HCT116 (cell line): ENCODE data around the gene DYNC1I1. TPM values are rescaled to one million over a fixed set of nuclear protein-coding genes. Genes with fewer than 3 reads are reported as not detected.

Experiments
- ATAC-seq: fragments of 200-7000 bp; cut with Tn5 transposase; 2 replicates; pipeline ENCODE4 v1.9.1; 2020; ENCODE audit warnings: mild to moderate bottlenecking, moderate library complexity
- BruUV-seq: library from RNA; stranded (reverse); fragments of 400-500 nt; replicated peaks from 2 replicates; lab custom pipeline; 2021; lab: Mats Ljungman, UMichigan
- CTCF ChIA-PET: fragments of 300-600 bp; sonication (Branson Sonifier 250); formaldehyde crosslinking; loops from one replicate; lab custom pipeline; 2021; ENCODE audit warnings: antibody characterized with exemption; lab: Charles Lee
- POLR2A ChIA-PET: fragments of 300-600, 350-600 bp; sonication (Branson Sonifier 250); formaldehyde crosslinking; loops from one replicate; lab custom pipeline; 2021; ENCODE audit warnings: antibody characterized with exemption; lab: Charles Lee
- RAD21 ChIA-PET, 2 experiments: fragments of 300-600 bp; sonication (Branson Sonifier 250); formaldehyde crosslinking; loops; one replicate each; lab custom pipeline; 2023; ENCODE audit warnings: low total read pairs in 2 of 2; ENCODE audit not compliant: uncharacterized antibody in 2 of 2, unreplicated experiment in 2 of 2, low non-redundant PET in 1 of 2; lab: Charles Lee
- DNase-seq: peaks from one replicate; pipeline ENCODE4 v3.0.0-alpha.2; 2010; ENCODE audit warnings: low read depth, low spot score
- H2AFZ ChIP-seq: fragments of 200-600 bp; shearing (Covaris generic), sonication (generic); 2 replicates; pipeline ENCODE4 v1.6.1; 2017; ENCODE audit warnings: low read depth, mixed run types, mixed read lengths, antibody characterized with exemption, low read length; ENCODE audit not compliant: poor library complexity, severe bottlenecking
- H3K27ac ChIP-seq: 2 replicates; pipeline ENCODE4 v1.5.1; 2012; ENCODE audit warnings: low read depth, low read length
- H3K27me3 ChIP-seq: fragments of 200-600 bp; sonication (generic); 2 replicates; pipeline ENCODE4 v1.6.1; 2016; ENCODE audit warnings: mixed run types, low read length, mixed read lengths; ENCODE audit not compliant: insufficient read depth
- H3K36me3 ChIP-seq, 2 experiments: fragments of 200-500 bp in 1 of 2; fragments of 200-600 bp in 1 of 2; sonication (Bioruptor generic) in 1 of 2; sonication (generic) in 1 of 2; 2 replicates each; pipeline versions ENCODE4 v1.5.1 to v1.6.1; 2014 to 2016; ENCODE audit warnings: low read length in 2 of 2, inconsistent platforms in 1 of 2, mixed read lengths in 1 of 2, mixed run types in 1 of 2; ENCODE audit not compliant: insufficient read depth in 2 of 2, control insufficient read depth in 1 of 2
- H3K4me1 ChIP-seq, 2 experiments: fragments of 200-600 bp in 1 of 2; sonication (generic) in 1 of 2; 2 replicates each; pipeline versions ENCODE4 v1.5.1 to v1.6.1; 2012 to 2017; ENCODE audit warnings: low read length in 2 of 2, inconsistent platforms in 1 of 2, mild to moderate bottlenecking in 1 of 2, mixed read lengths in 1 of 2, mixed run types in 1 of 2, moderate library complexity in 1 of 2; ENCODE audit not compliant: insufficient read depth in 2 of 2, control insufficient read depth in 1 of 2
- H3K4me2 ChIP-seq: fragments of 200-600 bp; sonication (generic); 2 replicates; pipeline ENCODE4 v1.6.1; 2017; ENCODE audit warnings: mixed run types, low read length, mixed read lengths
- H3K4me3 ChIP-seq, 2 experiments: fragments of 200-600 bp in 1 of 2; sonication (generic) in 1 of 2; replicated peaks in 1 of 2; 2 replicates each; pipeline ENCODE4 v1.5.1; 2011 to 2016; ENCODE audit warnings: low read length in 2 of 2, control low read depth in 1 of 2, low read depth in 1 of 2, mild to moderate bottlenecking in 1 of 2, mixed read lengths in 1 of 2, mixed run types in 1 of 2
- H3K79me2 ChIP-seq: fragments of 200-600 bp; sonication (generic); 2 replicates; pipeline ENCODE4 v1.6.1; 2017; ENCODE audit warnings: mild to moderate bottlenecking, mixed run types, low read length, moderate library complexity, mixed read lengths; ENCODE audit not compliant: insufficient read depth
- H3K9ac ChIP-seq: fragments of 200-600 bp; sonication (generic); 2 replicates; pipeline ENCODE4 v1.6.1; 2016; ENCODE audit warnings: low read length, mixed read lengths
- H3K9me2 ChIP-seq: fragments of 200-600 bp; sonication (generic), shearing (Covaris generic); 2 replicates; pipeline ENCODE4 v1.6.1; 2017; ENCODE audit warnings: mixed run types, mild to moderate bottlenecking, moderate library complexity; ENCODE audit not compliant: insufficient read depth
- H3K9me3 ChIP-seq, 2 experiments: fragments of 200-500 bp in 1 of 2; fragments of 200-600 bp in 1 of 2; sonication (Bioruptor generic) in 1 of 2; sonication (generic) in 1 of 2; 2 replicates each; pipeline ENCODE4 v1.6.1; 2014 to 2017; ENCODE audit warnings: low read length in 2 of 2, mixed read lengths in 2 of 2, inconsistent platforms in 1 of 2, low read depth in 1 of 2, mild to moderate bottlenecking in 1 of 2, mixed run types in 1 of 2, moderate library complexity in 1 of 2; ENCODE audit not compliant: control insufficient read depth in 1 of 2, insufficient read depth in 1 of 2
- H4K20me1 ChIP-seq: fragments of 200-600 bp; sonication (generic), shearing (Covaris generic); 2 replicates; pipeline ENCODE4 v1.6.1; 2017; ENCODE audit warnings: mixed run types, mild to moderate bottlenecking, moderate library complexity; ENCODE audit not compliant: insufficient read depth
- CBX3 ChIP-seq: IDR thresholded peaks from 2 replicates; pipeline ENCODE4 v1.6.1; 2012; ENCODE audit warnings: low read depth
- CEBPB ChIP-seq: IDR thresholded peaks from 2 replicates; pipeline ENCODE4 v1.6.1; 2012; ENCODE audit warnings: low read depth
- EGR1 ChIP-seq: IDR thresholded peaks from 2 replicates; pipeline ENCODE4 v1.6.1; 2012; ENCODE audit warnings: low read depth
- ELF1 ChIP-seq: IDR thresholded peaks from 2 replicates; pipeline ENCODE4 v1.6.1; 2012; ENCODE audit warnings: low read depth, borderline replicate concordance
- EZH2 ChIP-seq: fragments of 200-600 bp; sonication (generic); IDR thresholded peaks from 2 replicates; pipeline ENCODE4 v1.6.1; 2017; ENCODE audit warnings: antibody characterized with exemption, mixed run types
- EZH2phosphoT487 ChIP-seq: fragments of 200-600 bp; IDR thresholded peaks from 2 replicates; pipeline ENCODE4 v1.6.1; 2018; ENCODE audit warnings: antibody characterized with exemption, borderline replicate concordance
- FOSL1 ChIP-seq: IDR thresholded peaks from 2 replicates; pipeline ENCODE4 v1.6.1; 2012; ENCODE audit warnings: low read depth
- JUND ChIP-seq: IDR thresholded peaks from 2 replicates; pipeline ENCODE4 v1.6.1; 2012
- POLR2A ChIP-seq: IDR thresholded peaks from 2 replicates; pipeline ENCODE4 v1.7.0; 2011; ENCODE audit warnings: borderline replicate concordance; ENCODE audit not compliant: insufficient read depth, insufficient read length; ENCODE audit errors: extremely low read depth
- SRF ChIP-seq: IDR thresholded peaks from 2 replicates; pipeline ENCODE4 v1.6.1; 2012; ENCODE audit warnings: low read depth
- TCF7L2 ChIP-seq: IDR thresholded peaks from 2 replicates; pipeline ENCODE4 v1.7.0; 2011; ENCODE audit warnings: borderline replicate concordance, inconsistent platforms; ENCODE audit not compliant: insufficient read depth, insufficient read length; ENCODE audit errors: extremely low read depth
- intact Hi-C: fragments of 100-400 bp; cut with micrococcal nuclease; formaldehyde crosslinking; loops from 2 replicates; pipeline ENCODE4 v1.10.0; 2022
- total RNA-seq: library from RNA; stranded (reverse); gene quantifications from one replicate; pipeline ENCODE4 v1.2.1, GENCODE V29; 2021; ENCODE audit not compliant: unreplicated experiment
- TF ChIP-seq, protein P1 (sequence below): IDR thresholded peaks from 2 replicates; pipeline ENCODE4 v1.6.1; 2012
- TF ChIP-seq, protein P2 (sequence below): IDR thresholded peaks from 2 replicates; pipeline ENCODE4 v1.6.1; 2012; ENCODE audit warnings: low read depth
- TF ChIP-seq, protein P3 (sequence below): IDR thresholded peaks from 2 replicates; pipeline ENCODE4 v1.6.1; 2012
- TF ChIP-seq, protein P4 (sequence below), 3 experiments: fragments of 200-600 bp in 1 of 3; sonication (generic) in 1 of 3; IDR thresholded peaks in 2 of 3; conservative IDR thresholded peaks in 1 of 3; 2 replicates each; pipeline ENCODE4 v1.5.1; 2012 to 2017; ENCODE audit warnings: low read depth in 2 of 3, low read length in 2 of 3, antibody characterized with exemption in 1 of 3, borderline replicate concordance in 1 of 3, control low read depth in 1 of 3, mild to moderate bottlenecking in 1 of 3, mixed read lengths in 1 of 3, mixed run types in 1 of 3, moderate library complexity in 1 of 3; ENCODE audit not compliant: insufficient read depth in 1 of 3
- TF ChIP-seq, protein P5 (sequence below): IDR thresholded peaks from 2 replicates; pipeline ENCODE4 v1.6.1; 2011; ENCODE audit warnings: mild to moderate bottlenecking, low read length, moderate library complexity; ENCODE audit not compliant: insufficient replicate concordance; ENCODE audit errors: extremely low read depth

The DYNC1I1 gene
- total RNA-seq, 1 experiment from 2014 or later, result not detected

DNA sequence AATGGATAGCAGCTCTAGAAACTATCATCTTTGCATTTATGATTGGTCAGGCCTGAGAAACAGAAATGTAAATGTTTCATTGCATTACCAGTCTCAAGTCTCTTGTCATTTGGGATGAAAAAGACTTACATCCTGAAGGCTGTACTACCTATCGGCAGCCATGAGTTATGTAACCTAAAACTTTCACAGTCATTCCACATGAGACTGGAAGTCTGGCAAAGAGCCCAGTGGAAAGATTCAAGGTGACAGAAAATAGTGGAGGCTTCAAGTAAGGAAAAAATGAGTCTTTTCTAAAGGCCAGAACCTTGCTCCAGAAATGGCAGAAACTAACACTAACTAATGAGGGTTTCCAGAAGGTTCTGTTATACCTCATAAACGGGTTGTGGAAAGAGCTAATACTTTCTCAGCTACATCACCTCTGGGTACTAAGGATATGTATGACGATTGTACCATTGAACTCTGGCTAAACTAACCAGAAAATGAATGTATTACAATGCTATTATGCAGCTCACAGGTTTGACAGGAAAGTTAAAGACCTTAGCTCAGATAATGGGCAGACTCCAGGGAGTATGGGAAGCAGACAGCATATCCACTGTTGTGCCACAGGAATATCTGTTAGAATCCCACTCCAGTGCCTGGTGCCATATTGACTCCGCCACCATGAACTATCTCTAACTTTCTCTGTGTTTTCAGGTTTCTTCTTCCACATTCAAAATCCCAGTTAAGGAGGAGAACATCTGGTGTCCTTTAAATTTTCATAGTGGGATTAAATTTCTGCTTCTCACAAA lies 41.7 kb upstream of the DYNC1I1 start:
- intact Hi-C loops, result no loop called here
- H2AFZ ChIP-seq, result no peak overlapping the region
- ATAC-seq (no peak), DNase-seq (no peak)
- H3K4me1 ChIP-seq, result no peaks in the 10 kb centered on the region
- no peaks in the 10 kb centered on the region for H3K9me3 ChIP-seq
- H3K4me2 ChIP-seq, result no peak overlapping the region
- no peak overlapping the region for H3K9ac ChIP-seq
- H3K27ac ChIP-seq, result no peak overlapping the region
- ChIA-PET RAD21 (no interaction called here), POLR2A (no interaction called here), CTCF (interaction anchor here (1.5 kb wide), 1 partner anchor 111 kb away, joined by 3 read pairs; no protein-coding TSS in a partner anchor)
- no peaks in the 10 kb centered on the region for H3K36me3 ChIP-seq
- H3K9me2 ChIP-seq, result no peaks in the 10 kb centered on the region
- TF ChIP-seq EGR1, result no peak
- TF ChIP-seq, protein P1, sequence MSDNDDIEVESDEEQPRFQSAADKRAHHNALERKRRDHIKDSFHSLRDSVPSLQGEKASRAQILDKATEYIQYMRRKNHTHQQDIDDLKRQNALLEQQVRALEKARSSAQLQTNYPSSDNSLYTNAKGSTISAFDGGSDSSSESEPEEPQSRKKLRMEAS, result no peak
- TF ChIP-seq, protein P2, sequence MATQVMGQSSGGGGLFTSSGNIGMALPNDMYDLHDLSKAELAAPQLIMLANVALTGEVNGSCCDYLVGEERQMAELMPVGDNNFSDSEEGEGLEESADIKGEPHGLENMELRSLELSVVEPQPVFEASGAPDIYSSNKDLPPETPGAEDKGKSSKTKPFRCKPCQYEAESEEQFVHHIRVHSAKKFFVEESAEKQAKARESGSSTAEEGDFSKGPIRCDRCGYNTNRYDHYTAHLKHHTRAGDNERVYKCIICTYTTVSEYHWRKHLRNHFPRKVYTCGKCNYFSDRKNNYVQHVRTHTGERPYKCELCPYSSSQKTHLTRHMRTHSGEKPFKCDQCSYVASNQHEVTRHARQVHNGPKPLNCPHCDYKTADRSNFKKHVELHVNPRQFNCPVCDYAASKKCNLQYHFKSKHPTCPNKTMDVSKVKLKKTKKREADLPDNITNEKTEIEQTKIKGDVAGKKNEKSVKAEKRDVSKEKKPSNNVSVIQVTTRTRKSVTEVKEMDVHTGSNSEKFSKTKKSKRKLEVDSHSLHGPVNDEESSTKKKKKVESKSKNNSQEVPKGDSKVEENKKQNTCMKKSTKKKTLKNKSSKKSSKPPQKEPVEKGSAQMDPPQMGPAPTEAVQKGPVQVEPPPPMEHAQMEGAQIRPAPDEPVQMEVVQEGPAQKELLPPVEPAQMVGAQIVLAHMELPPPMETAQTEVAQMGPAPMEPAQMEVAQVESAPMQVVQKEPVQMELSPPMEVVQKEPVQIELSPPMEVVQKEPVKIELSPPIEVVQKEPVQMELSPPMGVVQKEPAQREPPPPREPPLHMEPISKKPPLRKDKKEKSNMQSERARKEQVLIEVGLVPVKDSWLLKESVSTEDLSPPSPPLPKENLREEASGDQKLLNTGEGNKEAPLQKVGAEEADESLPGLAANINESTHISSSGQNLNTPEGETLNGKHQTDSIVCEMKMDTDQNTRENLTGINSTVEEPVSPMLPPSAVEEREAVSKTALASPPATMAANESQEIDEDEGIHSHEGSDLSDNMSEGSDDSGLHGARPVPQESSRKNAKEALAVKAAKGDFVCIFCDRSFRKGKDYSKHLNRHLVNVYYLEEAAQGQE, result no peak
- TF ChIP-seq ELF1, result no peak
- no peak for TF ChIP-seq TCF7L2
- TF ChIP-seq EZH2phosphoT487, result no peak
- no peak for TF ChIP-seq FOSL1
- TF ChIP-seq CBX3, result no peak
- TF ChIP-seq JUND, result no peak
- no peak for TF ChIP-seq EZH2
- TF ChIP-seq, protein P3, sequence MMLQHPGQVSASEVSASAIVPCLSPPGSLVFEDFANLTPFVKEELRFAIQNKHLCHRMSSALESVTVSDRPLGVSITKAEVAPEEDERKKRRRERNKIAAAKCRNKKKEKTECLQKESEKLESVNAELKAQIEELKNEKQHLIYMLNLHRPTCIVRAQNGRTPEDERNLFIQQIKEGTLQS, result no peak
- TF ChIP-seq CEBPB, result no peak
- TF ChIP-seq POLR2A, result no peak
- TF ChIP-seq, protein P4, sequence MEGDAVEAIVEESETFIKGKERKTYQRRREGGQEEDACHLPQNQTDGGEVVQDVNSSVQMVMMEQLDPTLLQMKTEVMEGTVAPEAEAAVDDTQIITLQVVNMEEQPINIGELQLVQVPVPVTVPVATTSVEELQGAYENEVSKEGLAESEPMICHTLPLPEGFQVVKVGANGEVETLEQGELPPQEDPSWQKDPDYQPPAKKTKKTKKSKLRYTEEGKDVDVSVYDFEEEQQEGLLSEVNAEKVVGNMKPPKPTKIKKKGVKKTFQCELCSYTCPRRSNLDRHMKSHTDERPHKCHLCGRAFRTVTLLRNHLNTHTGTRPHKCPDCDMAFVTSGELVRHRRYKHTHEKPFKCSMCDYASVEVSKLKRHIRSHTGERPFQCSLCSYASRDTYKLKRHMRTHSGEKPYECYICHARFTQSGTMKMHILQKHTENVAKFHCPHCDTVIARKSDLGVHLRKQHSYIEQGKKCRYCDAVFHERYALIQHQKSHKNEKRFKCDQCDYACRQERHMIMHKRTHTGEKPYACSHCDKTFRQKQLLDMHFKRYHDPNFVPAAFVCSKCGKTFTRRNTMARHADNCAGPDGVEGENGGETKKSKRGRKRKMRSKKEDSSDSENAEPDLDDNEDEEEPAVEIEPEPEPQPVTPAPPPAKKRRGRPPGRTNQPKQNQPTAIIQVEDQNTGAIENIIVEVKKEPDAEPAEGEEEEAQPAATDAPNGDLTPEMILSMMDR (IDR thresholded peaks at IDR 0.05 in 2 of 3, conservative IDR thresholded peaks at IDR 0.05 in 1 of 3; ENCODE audit: borderline replicate concordance in 1 of 3, insufficient read depth in 1 of 3, low read depth in 2 of 3, low read length in 2 of 3), result no peak
- TF ChIP-seq, protein P5, sequence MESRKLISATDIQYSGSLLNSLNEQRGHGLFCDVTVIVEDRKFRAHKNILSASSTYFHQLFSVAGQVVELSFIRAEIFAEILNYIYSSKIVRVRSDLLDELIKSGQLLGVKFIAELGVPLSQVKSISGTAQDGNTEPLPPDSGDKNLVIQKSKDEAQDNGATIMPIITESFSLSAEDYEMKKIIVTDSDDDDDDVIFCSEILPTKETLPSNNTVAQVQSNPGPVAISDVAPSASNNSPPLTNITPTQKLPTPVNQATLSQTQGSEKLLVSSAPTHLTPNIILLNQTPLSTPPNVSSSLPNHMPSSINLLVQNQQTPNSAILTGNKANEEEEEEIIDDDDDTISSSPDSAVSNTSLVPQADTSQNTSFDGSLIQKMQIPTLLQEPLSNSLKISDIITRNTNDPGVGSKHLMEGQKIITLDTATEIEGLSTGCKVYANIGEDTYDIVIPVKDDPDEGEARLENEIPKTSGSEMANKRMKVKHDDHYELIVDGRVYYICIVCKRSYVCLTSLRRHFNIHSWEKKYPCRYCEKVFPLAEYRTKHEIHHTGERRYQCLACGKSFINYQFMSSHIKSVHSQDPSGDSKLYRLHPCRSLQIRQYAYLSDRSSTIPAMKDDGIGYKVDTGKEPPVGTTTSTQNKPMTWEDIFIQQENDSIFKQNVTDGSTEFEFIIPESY, result no peak
- TF ChIP-seq SRF, result no peak
- no peaks in the 10 kb centered on the region for H4K20me1 ChIP-seq
- peaks cover 16% of the 10 kb centered on the region; the same call in 1 of the 2 replicates for H3K27me3 ChIP-seq
- BruUV-seq, result no TSS peak
- H3K4me3 ChIP-seq, result no peak overlapping the region
- H3K79me2 ChIP-seq, result no peaks in the 10 kb centered on the region
